Measurements from ENCODE around the gene CENPV. TPM values are rescaled to one million over a fixed set of nuclear protein-coding genes. Genes with fewer than 3 reads are reported as not detected.
A peak's percentile ranks its signal among the peaks of the same experiment; 100 is the strongest.

The CENPV gene
- total RNA-seq, 2 donors from 2014 or later: 13.7 to 77.8 TPM

DNA sequence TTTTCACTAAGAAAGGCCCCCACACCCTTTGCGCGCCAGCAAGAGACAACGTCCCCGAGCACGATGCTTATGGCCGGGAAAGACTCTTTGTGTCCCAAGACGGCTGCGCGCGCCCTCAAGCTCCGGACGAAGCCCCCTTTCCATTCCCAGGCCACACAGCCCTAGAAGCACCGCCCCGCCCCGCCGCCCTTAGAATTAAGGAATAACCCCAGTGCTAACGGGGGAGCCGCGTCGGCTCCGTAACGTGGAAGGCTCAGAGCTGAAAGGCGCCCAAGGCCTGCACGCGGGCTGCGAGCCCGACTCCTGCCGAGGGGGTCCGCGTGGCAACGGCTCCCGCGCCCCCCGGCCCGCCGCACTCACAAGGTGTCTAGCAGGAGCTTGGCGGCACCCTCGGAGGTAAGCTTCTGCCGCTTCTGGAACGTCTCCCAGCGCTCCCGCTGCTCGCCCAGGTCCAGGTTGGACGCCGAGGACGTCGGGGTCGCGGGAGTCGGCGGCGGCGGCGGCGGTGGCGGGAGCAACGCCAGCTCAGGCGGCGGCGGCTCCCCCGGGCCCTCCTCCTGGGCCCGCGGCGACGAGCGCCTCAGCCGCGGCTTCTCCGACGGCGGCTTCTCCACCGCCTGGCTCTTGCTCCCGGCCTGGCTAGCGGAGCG, 477 bp downstream of the CENPV start:
- TF ChIP-seq POLR2A (IDR thresholded peaks at IDR 0.05): no peak
- Histone ChIP-seq H3K27me3 (no peaks in the 10 kb centered on the region), H3K27ac (peak overlapping the region in 2 of 4 donors; percentile 60 to 81), H3K36me3 (replicated peaks in 1 of 2; ENCODE audit: insufficient read depth in 1 of 2, low read depth in 2 of 2) (peaks cover 0 to 3% of the 10 kb centered on the region in 2 donors), H3K9me3 (no peaks in the 10 kb centered on the region), H3K4me3 (peak overlapping the region; percentile 26 to 63), H3K4me1 (peaks cover 13% of the 10 kb centered on the region)
- peak; percentile 17 to 50 (median 29) for DNase-seq
- peak; percentile 76 for ATAC-seq
- intact Hi-C loops (cut with DNase I): no loop called here
- 0% methylated on average over 75 of the region's 75 CpGs; no CpG with 5 or more reads in 1 of the 2 donors for WGBS, 2 donors

- H3K27ac ChIP-seq: peak overlapping the region in 1 of 4 donors; percentile 81
- intact Hi-C loops (cut with DNase I): no loop called here
- peak; percentile 38 to 54 (median 44) for DNase-seq
These were observed 984 bp downstream of the CENPV start for GRCh38 chr17:16352303-16352666.

DNA sequence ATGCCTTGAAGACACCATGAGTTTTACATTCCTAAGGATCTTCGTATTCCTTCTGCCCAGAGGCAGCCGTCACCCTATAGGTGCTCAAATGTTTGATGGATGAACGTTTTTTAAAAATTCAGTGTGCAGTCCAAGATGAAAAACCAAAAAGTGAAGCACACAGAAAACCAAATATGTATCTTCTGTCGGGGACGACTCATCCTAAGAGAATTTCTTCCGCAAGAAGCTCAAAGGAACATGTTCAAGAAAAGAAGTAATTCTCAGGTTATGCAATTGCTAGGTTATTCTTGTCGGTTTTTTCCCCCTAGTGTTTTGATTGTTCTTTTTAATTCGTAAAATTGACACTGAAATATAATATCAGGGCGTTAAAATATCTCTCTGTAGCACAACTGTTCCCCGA, 1.4 kb downstream of the CENPV start:
- no peaks in the 10 kb centered on the region for H3K27me3 ChIP-seq
- TF ChIP-seq, protein P1, sequence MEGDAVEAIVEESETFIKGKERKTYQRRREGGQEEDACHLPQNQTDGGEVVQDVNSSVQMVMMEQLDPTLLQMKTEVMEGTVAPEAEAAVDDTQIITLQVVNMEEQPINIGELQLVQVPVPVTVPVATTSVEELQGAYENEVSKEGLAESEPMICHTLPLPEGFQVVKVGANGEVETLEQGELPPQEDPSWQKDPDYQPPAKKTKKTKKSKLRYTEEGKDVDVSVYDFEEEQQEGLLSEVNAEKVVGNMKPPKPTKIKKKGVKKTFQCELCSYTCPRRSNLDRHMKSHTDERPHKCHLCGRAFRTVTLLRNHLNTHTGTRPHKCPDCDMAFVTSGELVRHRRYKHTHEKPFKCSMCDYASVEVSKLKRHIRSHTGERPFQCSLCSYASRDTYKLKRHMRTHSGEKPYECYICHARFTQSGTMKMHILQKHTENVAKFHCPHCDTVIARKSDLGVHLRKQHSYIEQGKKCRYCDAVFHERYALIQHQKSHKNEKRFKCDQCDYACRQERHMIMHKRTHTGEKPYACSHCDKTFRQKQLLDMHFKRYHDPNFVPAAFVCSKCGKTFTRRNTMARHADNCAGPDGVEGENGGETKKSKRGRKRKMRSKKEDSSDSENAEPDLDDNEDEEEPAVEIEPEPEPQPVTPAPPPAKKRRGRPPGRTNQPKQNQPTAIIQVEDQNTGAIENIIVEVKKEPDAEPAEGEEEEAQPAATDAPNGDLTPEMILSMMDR (IDR thresholded peaks at IDR 0.05): no peak
- no peak for TF ChIP-seq POLR2A (IDR thresholded peaks at IDR 0.05)
- H3K9me3 ChIP-seq: no peaks in the 10 kb centered on the region
- intact Hi-C loops (cut with DNase I): no loop called here
- H3K4me3 ChIP-seq: peak overlapping the region in 1 of 2 donors; percentile 63
- peaks cover 13% of the 10 kb centered on the region for H3K4me1 ChIP-seq
- H3K36me3 ChIP-seq (replicated peaks in 1 of 2; ENCODE audit: insufficient read depth in 1 of 2, low read depth in 2 of 2): peaks cover 0 to 3% of the 10 kb centered on the region in 2 donors
- no peak for DNase-seq
- 40 to 45% methylated on average over 10 of the region's 10 CpGs for WGBS, 2 donors
- no peak for ATAC-seq
- H3K27ac ChIP-seq: no peak overlapping the region

More at GRCh38 chr17:16352303-16352666, 984 bp downstream of the CENPV start:
- no peaks in the 10 kb centered on the region for H3K27me3 ChIP-seq
- H3K9me3 ChIP-seq: no peaks in the 10 kb centered on the region
- peak; percentile 54 for ATAC-seq
- peaks cover 0 to 3% of the 10 kb centered on the region in 2 donors for H3K36me3 ChIP-seq (replicated peaks in 1 of 2; ENCODE audit: insufficient read depth in 1 of 2, low read depth in 2 of 2)
- 0 to 1% methylated on average over 12 to 25 of the region's 25 CpGs for WGBS, 2 donors
- peak overlapping the region; percentile 26 to 63 for H3K4me3 ChIP-seq
- no peak for TF ChIP-seq POLR2A (IDR thresholded peaks at IDR 0.05)
- TF ChIP-seq, protein P1 (IDR thresholded peaks at IDR 0.05): no peak
- peaks cover 13% of the 10 kb centered on the region for H3K4me1 ChIP-seq

- ATAC-seq (no peak), DNase-seq (no peak)
- no peak overlapping the region for H3K4me3 ChIP-seq
- H3K9me3 ChIP-seq: no peaks in the 10 kb centered on the region
- H3K4me1 ChIP-seq: peaks cover 13% of the 10 kb centered on the region
- 93% methylated on average over 5 of the region's 5 CpGs for WGBS, 2 donors
- no peak for TF ChIP-seq POLR2A (IDR thresholded peaks at IDR 0.05)
- TF ChIP-seq, protein P1 (IDR thresholded peaks at IDR 0.05): no peak
- H3K27me3 ChIP-seq: no peaks in the 10 kb centered on the region
- intact Hi-C loops (cut with DNase I): no loop called here
- peaks cover 0 to 3% of the 10 kb centered on the region in 2 donors for H3K36me3 ChIP-seq (replicated peaks in 1 of 2; ENCODE audit: insufficient read depth in 1 of 2, low read depth in 2 of 2)
- H3K27ac ChIP-seq: no peak overlapping the region
These were observed 3.8 kb downstream of the CENPV start for GRCh38 chr17:16349431-16349830.

- WGBS, 2 donors: 81 to 100% methylated on average over 2 to 5 of the region's 6 CpGs
- intact Hi-C loops (cut with DNase I): no loop called here
- no peak for ATAC-seq
- Histone ChIP-seq H3K4me1 (peaks cover 13% of the 10 kb centered on the region), H3K36me3 (replicated peaks in 1 of 2; ENCODE audit: insufficient read depth in 1 of 2, low read depth in 2 of 2) (peaks cover 0 to 3% of the 10 kb centered on the region in 2 donors), H3K27ac (no peak overlapping the region), H3K9me3 (no peaks in the 10 kb centered on the region), H3K27me3 (no peaks in the 10 kb centered on the region), H3K4me3 (no peak overlapping the region)
- no peak for DNase-seq
- no peak for TF ChIP-seq POLR2A (IDR thresholded peaks at IDR 0.05)
- TF ChIP-seq, protein P1 (IDR thresholded peaks at IDR 0.05): no peak
These were observed 4.7 kb downstream of the CENPV start for GRCh38 chr17:16348586-16348985.
